Measurements from ENCODE around the gene DNAI1. TPM values are rescaled to one million over a fixed set of nuclear protein-coding genes. Genes with fewer than 3 reads are reported as not detected.

DNAI1 gene
- 0.24 TPM for polyA plus RNA-seq
- long read RNA-seq, donor 1 = 0 reads
- long read RNA-seq, donor 2 = 0 reads
- long read RNA-seq, donor 3 = 0 reads
- long read RNA-seq, donor 4 = 0 reads
- long read RNA-seq, donor 5 = 0 reads
- long read RNA-seq, donor 6 = 0 reads
- long read RNA-seq, donor 7, partial matches to known transcripts = 21 of 21 reads
- long read RNA-seq, donor 7, other reads (novel, unspliced or antisense) = 0 of 21 reads
- long read RNA-seq, donor 8 = 0 reads
- long read RNA-seq, donor 9 = 0 reads
- long read RNA-seq, donor 10 = 0 reads
- long read RNA-seq, donor 11 = 0 reads

DNA sequence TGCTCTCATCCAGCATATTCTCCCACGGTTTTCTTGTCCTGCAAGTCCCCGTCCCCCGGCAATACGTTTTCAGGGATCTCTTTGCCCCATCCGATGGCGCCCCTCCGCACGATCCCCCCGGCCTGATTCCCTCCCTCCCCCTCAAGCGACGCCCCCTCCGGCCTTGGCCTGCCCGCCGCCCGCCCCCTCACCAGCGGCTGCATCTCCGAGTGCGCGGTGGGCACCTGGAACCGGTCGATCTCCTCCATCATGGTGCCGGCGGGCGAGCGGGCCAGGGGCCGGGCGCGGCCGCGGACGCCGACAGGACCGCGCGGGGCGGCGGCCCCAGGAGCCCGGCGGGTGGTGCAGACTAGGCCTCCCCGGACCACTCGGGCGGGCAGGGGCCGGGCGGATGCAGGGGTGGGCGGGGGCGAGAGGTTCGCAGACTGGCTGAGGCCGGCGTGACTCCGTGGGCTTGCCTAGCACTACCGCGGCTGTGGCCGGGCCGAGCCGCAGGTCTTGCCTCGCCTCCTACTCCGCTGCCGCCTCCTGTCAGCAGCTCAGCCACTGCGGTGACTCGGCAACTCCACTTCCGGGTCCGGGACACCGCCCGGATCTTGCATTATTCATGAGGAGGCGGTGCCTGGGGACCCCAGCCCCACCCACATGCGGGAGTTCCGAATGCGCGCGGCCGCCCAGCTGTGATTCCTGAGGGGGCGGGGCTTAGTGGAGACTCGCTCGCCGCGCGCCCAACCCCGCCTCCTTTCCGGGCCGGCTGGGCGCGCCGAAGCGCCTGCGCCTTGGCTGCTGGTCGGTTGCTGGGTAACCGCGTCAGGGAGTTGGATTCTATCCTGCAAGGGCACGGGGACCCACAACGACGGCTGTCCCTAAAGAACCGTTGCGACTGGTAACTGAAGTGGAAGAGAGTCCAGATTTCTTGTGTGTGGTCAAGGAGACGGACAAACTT is at the start of gene DNAI1, which contains the start of gene FAM219A:
DNAI1 (plus strand) TSS at position 793 of the 946 bp plus-strand sequence. CDS start 201 bp downstream, outside the sequence.
FAM219A (minus strand) TSS at position 558 of the 946 bp plus-strand sequence; CDS start at position 251, 307 bp downstream.
- Histone ChIP-seq H3K9me3 (ENCODE audit: control insufficient read depth, low read depth, low read length) (no peaks in the 10 kb centered on the region), H3K27ac (ENCODE audit: low read length) (peak within 1 kb of the TSS; percentile 30), H3K4me1 (ENCODE audit: control insufficient read depth, insufficient read depth, low read length) (peaks cover 16% of the 10 kb centered on the region), H3K36me3 (ENCODE audit: control insufficient read depth, insufficient read depth, low read length) (no peaks in the 10 kb centered on the region), H3K4me3 (ENCODE audit: low read length) (peak within 1 kb of the TSS; percentile 57), H3K27me3 (ENCODE audit: control insufficient read depth, insufficient read depth, low read length) (peaks cover 44% of the 10 kb centered on the region)
- peak; percentile 98 to 99 for DNase-seq
- WGBS (ENCODE audit: insufficient coverage, low lambda C conversion rate) = no CpG with 5 or more reads among the region's 94 CpGs

GRCh38 chr9:34409154-34409553 is 49.5 kb upstream of the DNAI1 start:
- H3K4me3 ChIP-seq (ENCODE audit: low read length) = no peak overlapping the region
- WGBS (ENCODE audit: insufficient coverage, low lambda C conversion rate) = no CpG with 5 or more reads among the region's 2 CpGs

DNA sequence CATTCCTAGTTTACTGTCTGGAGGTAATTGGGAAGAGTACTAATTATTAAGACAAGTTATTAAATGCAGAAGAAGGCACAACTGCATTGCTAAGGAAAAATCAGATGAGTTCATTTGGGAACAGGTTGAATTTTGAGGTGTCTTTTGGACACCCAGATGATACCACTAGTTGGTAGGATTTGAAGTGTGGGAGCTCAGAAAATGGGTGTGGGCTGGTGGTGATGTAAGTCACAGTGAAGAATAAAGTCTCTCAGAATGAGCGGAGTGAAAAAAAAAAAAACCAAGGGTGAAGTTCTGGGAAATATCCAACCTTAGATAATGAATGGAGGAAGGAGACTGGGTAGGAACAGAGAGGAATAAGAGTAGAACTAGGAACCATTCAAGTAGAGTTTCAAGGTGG is 46.3 kb upstream of the DNAI1 start:
- no peaks in the 10 kb centered on the region for H3K27me3 ChIP-seq (ENCODE audit: control insufficient read depth, insufficient read depth, low read length)
- H3K27ac ChIP-seq (ENCODE audit: low read length) = no peak overlapping the region
- WGBS (ENCODE audit: insufficient coverage, low lambda C conversion rate) = 100% methylated on average over 1 of the region's 1 CpG
- H3K4me3 ChIP-seq (ENCODE audit: low read length) = no peak overlapping the region
- no peaks in the 10 kb centered on the region for H3K36me3 ChIP-seq (ENCODE audit: control insufficient read depth, insufficient read depth, low read length)
- DNase-seq = no peak
- H3K9me3 ChIP-seq (ENCODE audit: control insufficient read depth, low read depth, low read length) = no peaks in the 10 kb centered on the region
- H3K4me1 ChIP-seq (ENCODE audit: control insufficient read depth, insufficient read depth, low read length) = no peaks in the 10 kb centered on the region

More at GRCh38 chr9:34409154-34409553, 49.5 kb upstream of the DNAI1 start:
- Histone ChIP-seq H3K36me3 (ENCODE audit: control insufficient read depth, insufficient read depth, low read length) (no peaks in the 10 kb centered on the region), H3K27ac (ENCODE audit: low read length) (no peak overlapping the region), H3K27me3 (ENCODE audit: control insufficient read depth, insufficient read depth, low read length) (no peaks in the 10 kb centered on the region), H3K4me1 (ENCODE audit: control insufficient read depth, insufficient read depth, low read length) (no peaks in the 10 kb centered on the region), H3K9me3 (ENCODE audit: control insufficient read depth, low read depth, low read length) (no peaks in the 10 kb centered on the region)
- DNase-seq = no peak

GRCh38 chr9:34413231-34413852 is 45.3 kb upstream of the DNAI1 start:
- H3K9me3 ChIP-seq (ENCODE audit: control insufficient read depth, low read depth, low read length) = no peaks in the 10 kb centered on the region
- no peak overlapping the region for H3K4me3 ChIP-seq (ENCODE audit: low read length)
- no peak overlapping the region for H3K27ac ChIP-seq (ENCODE audit: low read length)
- no peaks in the 10 kb centered on the region for H3K36me3 ChIP-seq (ENCODE audit: control insufficient read depth, insufficient read depth, low read length)
- H3K27me3 ChIP-seq (ENCODE audit: control insufficient read depth, insufficient read depth, low read length) = no peaks in the 10 kb centered on the region
- peak in 1 of 2 donors; percentile 30 for DNase-seq
- no peaks in the 10 kb centered on the region for H3K4me1 ChIP-seq (ENCODE audit: control insufficient read depth, insufficient read depth, low read length)
- WGBS (ENCODE audit: insufficient coverage, low lambda C conversion rate) = no CpG with 5 or more reads among the region's 6 CpGs

DNA sequence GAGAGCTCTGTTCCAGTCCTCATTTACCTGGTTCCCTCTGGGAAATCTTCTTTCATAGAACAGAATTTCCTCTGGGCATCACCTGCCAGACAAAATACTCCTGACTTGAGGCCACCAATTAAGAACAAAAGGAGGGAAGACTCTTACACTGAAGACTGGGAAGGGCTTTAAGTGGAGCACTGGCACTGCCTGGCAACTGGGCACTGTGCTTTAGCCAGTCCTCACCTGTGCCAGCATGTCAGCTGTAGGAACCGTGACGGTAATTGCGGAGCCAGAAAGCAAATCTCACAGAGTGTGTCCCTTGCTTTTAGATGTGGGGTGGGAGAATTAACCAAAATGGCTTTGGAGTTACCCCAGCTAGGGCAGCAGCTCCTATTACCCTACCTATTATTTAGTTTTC is 40.9 kb upstream of the DNAI1 start:
- DNase-seq = no peak
- H3K27ac ChIP-seq (ENCODE audit: low read length) = no peak overlapping the region
- no peak overlapping the region for H3K4me3 ChIP-seq (ENCODE audit: low read length)
- no CpG with 5 or more reads among the region's 3 CpGs for WGBS (ENCODE audit: insufficient coverage, low lambda C conversion rate)
- H3K36me3 ChIP-seq (ENCODE audit: control insufficient read depth, insufficient read depth, low read length) = no peaks in the 10 kb centered on the region
- no peaks in the 10 kb centered on the region for H3K9me3 ChIP-seq (ENCODE audit: control insufficient read depth, low read depth, low read length)
- no peaks in the 10 kb centered on the region for H3K27me3 ChIP-seq (ENCODE audit: control insufficient read depth, insufficient read depth, low read length)
- no peaks in the 10 kb centered on the region for H3K4me1 ChIP-seq (ENCODE audit: control insufficient read depth, insufficient read depth, low read length)

GRCh38 chr9:34419716-34420504 is 38.7 kb upstream of the DNAI1 start:
- H3K9me3 ChIP-seq (ENCODE audit: control insufficient read depth, low read depth, low read length) = no peaks in the 10 kb centered on the region
- 50% methylated on average over 1 of the region's 4 CpGs for WGBS (ENCODE audit: insufficient coverage, low lambda C conversion rate)
- H3K4me3 ChIP-seq (ENCODE audit: low read length) = no peak overlapping the region
- no peak for DNase-seq
- no peak overlapping the region for H3K27ac ChIP-seq (ENCODE audit: low read length)
- H3K36me3 ChIP-seq (ENCODE audit: control insufficient read depth, insufficient read depth, low read length) = no peaks in the 10 kb centered on the region
- H3K4me1 ChIP-seq (ENCODE audit: control insufficient read depth, insufficient read depth, low read length) = no peaks in the 10 kb centered on the region
- no peaks in the 10 kb centered on the region for H3K27me3 ChIP-seq (ENCODE audit: control insufficient read depth, insufficient read depth, low read length)

- no peak for DNase-seq
- WGBS (ENCODE audit: insufficient coverage, low lambda C conversion rate) = no CpG with 5 or more reads among the region's 5 CpGs
- H3K4me3 ChIP-seq (ENCODE audit: low read length) = no peak overlapping the region
- no peaks in the 10 kb centered on the region for H3K9me3 ChIP-seq (ENCODE audit: control insufficient read depth, low read depth, low read length)
- H3K4me1 ChIP-seq (ENCODE audit: control insufficient read depth, insufficient read depth, low read length) = peaks cover 1% of the 10 kb centered on the region
- H3K27me3 ChIP-seq (ENCODE audit: control insufficient read depth, insufficient read depth, low read length) = no peaks in the 10 kb centered on the region
- H3K27ac ChIP-seq (ENCODE audit: low read length) = no peak overlapping the region
- H3K36me3 ChIP-seq (ENCODE audit: control insufficient read depth, insufficient read depth, low read length) = no peaks in the 10 kb centered on the region
These were observed 32.1 kb upstream of the DNAI1 start for GRCh38 chr9:34426347-34427074.

- peaks cover 4% of the 10 kb centered on the region for H3K4me1 ChIP-seq (ENCODE audit: control insufficient read depth, insufficient read depth, low read length)
- WGBS (ENCODE audit: insufficient coverage, low lambda C conversion rate) = no CpG with 5 or more reads among the region's 2 CpGs
- DNase-seq = no peak
These were observed 30.2 kb upstream of the DNAI1 start for GRCh38 chr9:34428325-34428958.

DNA sequence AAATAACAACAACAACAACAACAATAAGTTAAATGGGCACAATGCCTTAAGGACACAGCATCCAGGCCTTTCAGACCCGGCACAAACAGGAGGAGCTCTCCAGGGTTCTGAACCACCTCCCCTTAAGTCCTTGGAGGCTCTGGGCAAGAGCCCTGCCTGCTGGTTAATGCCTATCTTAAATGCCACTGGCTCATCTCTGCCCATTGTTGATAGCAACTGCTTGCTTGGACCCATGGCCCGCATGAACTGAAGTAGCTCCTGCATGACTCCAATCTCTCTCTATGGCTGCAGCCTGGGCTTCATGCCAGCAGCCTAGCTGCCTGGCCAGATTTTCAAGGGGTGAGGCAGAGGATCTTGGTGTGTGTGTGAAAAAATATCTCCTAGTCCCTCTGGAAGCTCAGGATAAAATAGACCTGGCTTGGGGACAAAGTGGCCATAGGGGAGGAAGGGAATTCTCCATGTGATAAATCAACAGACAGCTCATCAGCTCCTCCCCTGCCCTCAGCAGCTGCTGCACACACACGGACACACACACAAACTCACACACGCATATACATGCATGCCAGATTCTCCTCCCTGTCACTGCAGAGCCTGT is 27.7 kb upstream of the DNAI1 start:
- peak; percentile 29 to 42 for DNase-seq
- no CpG with 5 or more reads among the region's 4 CpGs for WGBS (ENCODE audit: insufficient coverage, low lambda C conversion rate)
- H3K27me3 ChIP-seq (ENCODE audit: control insufficient read depth, insufficient read depth, low read length) = no peaks in the 10 kb centered on the region
- H3K4me3 ChIP-seq (ENCODE audit: low read length) = no peak overlapping the region
- H3K27ac ChIP-seq (ENCODE audit: low read length) = no peak overlapping the region
- H3K4me1 ChIP-seq (ENCODE audit: control insufficient read depth, insufficient read depth, low read length) = peaks cover 4% of the 10 kb centered on the region
- no peaks in the 10 kb centered on the region for H3K9me3 ChIP-seq (ENCODE audit: control insufficient read depth, low read depth, low read length)
- no peaks in the 10 kb centered on the region for H3K36me3 ChIP-seq (ENCODE audit: control insufficient read depth, insufficient read depth, low read length)

More at GRCh38 chr9:34428325-34428958, 30.2 kb upstream of the DNAI1 start:
- H3K27me3 ChIP-seq (ENCODE audit: control insufficient read depth, insufficient read depth, low read length) = no peaks in the 10 kb centered on the region
- H3K9me3 ChIP-seq (ENCODE audit: control insufficient read depth, low read depth, low read length) = no peaks in the 10 kb centered on the region
- H3K36me3 ChIP-seq (ENCODE audit: control insufficient read depth, insufficient read depth, low read length) = no peaks in the 10 kb centered on the region
- H3K4me3 ChIP-seq (ENCODE audit: low read length) = no peak overlapping the region
- H3K27ac ChIP-seq (ENCODE audit: low read length) = no peak overlapping the region
